ENCODE measurements around the gene PRICKLE2.

GRCh38 chr3:64173563-64173962 lies 51.7 kb downstream of the PRICKLE2 start:
- no peak for TF ChIP-seq CTCF (IDR thresholded peaks at IDR 0.05)
- TF ChIP-seq REST (IDR thresholded peaks at IDR 0.05; ENCODE audit: insufficient read depth in 1 of 2, low read depth in 2 of 2, low read length in 1 of 2): no peak
- no peak for TF ChIP-seq TCF7L2 (IDR thresholded peaks at IDR 0.05; ENCODE audit: low read depth, low read length)
- TF ChIP-seq POLR2AphosphoS5 (IDR thresholded peaks at IDR 0.05; ENCODE audit: low read depth, low read length): no peak
- TF ChIP-seq SIN3A (IDR thresholded peaks at IDR 0.05; ENCODE audit: borderline replicate concordance, insufficient read depth, low read depth, low read length): no peak
